ENCODE results near the gene CTCF. TPM values are rescaled to one million over a fixed set of nuclear protein-coding genes. Genes with fewer than 3 reads are reported as not detected.

CTCF gene
- total and polyA plus RNA-seq, 10 of the 15 experiments (the other 5 are each of a cell fraction or from before 2014, with no cell fraction given) = 9.1 to 55.0 (median 41.8) TPM

- BruUV-seq (replicated peaks) = no TSS peak
- in situ Hi-C loops (cut with MboI) (no loop called here), intact Hi-C loops (cut with micrococcal nuclease; ENCODE audit: unreplicated experiment) (no loop called here)
- ATAC-seq = no peak
- no peaks in the 10 kb centered on the region for H3K27me3 ChIP-seq (replicated peaks in 1 of 2; ENCODE audit: control insufficient read depth in 2 of 2, insufficient read depth in 2 of 2, low read length in 1 of 2)
- no peak overlapping the region for H2AFZ ChIP-seq (ENCODE audit: control insufficient read depth, low read depth, low read length)
- no peak overlapping the region for H3K4me2 ChIP-seq (ENCODE audit: control insufficient read depth, insufficient read depth)
- no peaks in the 10 kb centered on the region for H3K9me3 ChIP-seq (replicated peaks; ENCODE audit: control insufficient read depth, insufficient read depth, low read length)
- ChIA-PET RAD21 (ENCODE audit: unreplicated experiment) (no interaction called here), CTCF (no interaction called here), POLR2A (interaction anchor here (0.5 to 0.6 kb wide), 2 partner anchors 55 to 129 kb away, joined by 5 read pairs; no protein-coding TSS in a partner anchor), SMC1A (ENCODE audit: uncharacterized antibody, unreplicated experiment) (no interaction called here)
- 84% methylated on average over 9 of the region's 9 CpGs for WGBS (ENCODE audit: insufficient coverage, insufficient replicate concordance, low lambda C conversion rate, missing lambda C conversion rate)
- no peak for FAIRE-seq
- H3K27ac ChIP-seq (ENCODE audit: control insufficient read depth, insufficient read depth) = no peak overlapping the region
- H3K4me3 ChIP-seq = no peak overlapping the region
- no peaks in the 10 kb centered on the region for H4K20me1 ChIP-seq (ENCODE audit: control insufficient read depth, insufficient read depth)
- TF ChIP-seq ZNF207 (IDR thresholded peaks at IDR 0.05; ENCODE audit: borderline replicate concordance) (no peak), JUNB (IDR thresholded peaks at IDR 0.05) (no peak), TARDBP (IDR thresholded peaks at IDR 0.05; ENCODE audit: borderline replicate concordance) (no peak), CBX3 (IDR thresholded peaks at IDR 0.05; ENCODE audit: borderline replicate concordance, low read depth) (no peak), ZBTB33 (IDR thresholded peaks at IDR 0.05) (no peak), WRNIP1 (IDR thresholded peaks at IDR 0.05; ENCODE audit: borderline replicate concordance, low read depth, low read length) (no peak), MTA2 (IDR thresholded peaks at IDR 0.05; ENCODE audit: low read depth) (no peak), ZNF384 (IDR thresholded peaks at IDR 0.05; ENCODE audit: borderline replicate concordance, low read depth, low read length) (no peak), FOXK2 (IDR thresholded peaks at IDR 0.05) (no peak), MTA3 (IDR thresholded peaks at IDR 0.05; ENCODE audit: borderline replicate concordance, low read length) (no peak), HSF1 (IDR thresholded peaks at IDR 0.05; ENCODE audit: low read depth, low read length) (no peak), ASH2L (IDR thresholded peaks at IDR 0.05; ENCODE audit: borderline replicate concordance, low read depth) (no peak), STAT3 (IDR thresholded peaks at IDR 0.05; ENCODE audit: low read depth, low read length) (no peak), RB1 (IDR thresholded peaks at IDR 0.05; ENCODE audit: borderline replicate concordance) (no peak), USF1 (IDR thresholded peaks at IDR 0.05; ENCODE audit: borderline replicate concordance, extremely low read length, insufficient read depth, low read depth, low read length) (no peak), NBN (IDR thresholded peaks at IDR 0.05) (no peak)
- H3K36me3 ChIP-seq (ENCODE audit: control insufficient read depth in 2 of 2, insufficient read depth in 2 of 2, low read length in 1 of 2) = peaks cover 12 to 15% of the 10 kb centered on the region in 2 experiments
- H3K9ac ChIP-seq (ENCODE audit: control insufficient read depth, insufficient read depth, low read length) = no peak overlapping the region
- H3K79me2 ChIP-seq (ENCODE audit: control insufficient read depth, insufficient read depth, low read length) = peaks cover 12% of the 10 kb centered on the region
- no peak for DNase-seq (ENCODE audit: low read depth, low spot score)
- H3K4me1 ChIP-seq (ENCODE audit: control insufficient read depth, insufficient read depth, low read length) = peaks cover 10% of the 10 kb centered on the region
These were observed 94.2 kb downstream of the CTCF start for GRCh38 chr16:67656344-67657016.
